AG09309 (cell line): ENCODE results near the gene TMEM151B.

Experiments
- DNase-seq: peaks from one replicate; pipeline ENCODE4 v3.0.0-alpha.2; 2010; ENCODE audit warnings: low read depth
- H3K4me3 ChIP-seq: 2 replicates; pipeline ENCODE4 v1.5.1; 2011; ENCODE audit warnings: mild to moderate bottlenecking, low read depth, low read length, moderate library complexity; ENCODE audit not compliant: control insufficient read depth
- CTCF ChIP-seq: IDR thresholded peaks from 2 replicates; pipeline ENCODE4 v1.5.1; 2011; ENCODE audit warnings: mild to moderate bottlenecking, low read depth, low read length, inconsistent platforms; ENCODE audit not compliant: insufficient read depth, control insufficient read depth; ENCODE audit errors: missing control alignments

TMEM151B gene

GRCh38 chr6:44276667-44277640, 6.7 kb downstream of the TMEM151B start:
- no peak for TF ChIP-seq CTCF
- DNase-seq: no peak
- H3K4me3 ChIP-seq: no peak overlapping the region

GRCh38 chr6:44277763-44278162, 7.5 kb downstream of the TMEM151B start:
- TF ChIP-seq CTCF: no peak
- H3K4me3 ChIP-seq: no peak overlapping the region

GRCh38 chr6:44278315-44278714, 8.1 kb downstream of the TMEM151B start:
- H3K4me3 ChIP-seq: no peak overlapping the region
- no peak for TF ChIP-seq CTCF
- no peak for DNase-seq

More at GRCh38 chr6:44277763-44278162, 7.5 kb downstream of the TMEM151B start:
- no peak for DNase-seq

GRCh38 chr6:44278774-44279697, 8.8 kb downstream of the TMEM151B start:
- no peak for DNase-seq
- TF ChIP-seq CTCF: no peak
- no peak overlapping the region for H3K4me3 ChIP-seq

GRCh38 chr6:44284121-44284520, 13.9 kb downstream of the TMEM151B start:
- TF ChIP-seq CTCF: no peak
- H3K4me3 ChIP-seq: no peak overlapping the region
- DNase-seq: no peak

- no peak for TF ChIP-seq CTCF
- H3K4me3 ChIP-seq: no peak overlapping the region
- DNase-seq: no peak
Observed at GRCh38 chr6:44284867-44285266, 14.6 kb downstream of the TMEM151B start.
